ENCODE results near the gene CSTPP1. TPM values are rescaled to one million over a fixed set of nuclear protein-coding genes. Genes with fewer than 3 reads are reported as not detected.

The CSTPP1 gene
- total RNA-seq, 1 donor from 2014 or later, result 29.6 TPM

DNA sequence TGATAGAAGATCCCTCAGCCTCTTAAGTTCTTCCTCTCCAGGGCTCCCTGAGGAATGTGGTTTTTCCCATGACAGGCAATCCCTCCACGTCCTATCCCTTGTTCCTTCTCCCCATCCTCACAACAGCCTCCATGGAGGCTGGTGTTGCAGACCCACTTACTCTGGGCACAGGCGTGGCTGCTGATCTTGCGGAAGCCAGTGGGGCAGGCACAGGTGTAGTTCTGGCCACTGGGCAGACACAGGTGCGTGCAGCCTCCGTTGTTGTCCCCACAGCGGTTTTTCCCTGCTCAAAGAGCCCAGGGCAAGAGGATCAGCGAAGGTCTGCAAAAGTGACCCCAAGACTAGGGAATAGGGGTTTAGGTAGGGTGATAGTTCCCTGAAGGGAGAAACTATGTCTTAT, 47.3 kb upstream of the CSTPP1 start:
- no peak for DNase-seq (ENCODE audit: low read depth)

GRCh38 chr11:46889689-46890475, 46.7 kb upstream of the CSTPP1 start:
- no peaks in the 10 kb centered on the region for H3K4me1 Mint-ChIP-seq (ENCODE audit: low read depth, unreplicated experiment)
- H3K27me3 Mint-ChIP-seq (ENCODE audit: low read depth, unreplicated experiment), result no peaks in the 10 kb centered on the region
- H3K27ac Mint-ChIP-seq (ENCODE audit: unreplicated experiment), result no peak overlapping the region
- TF ChIP-seq CTCF (IDR thresholded peaks at IDR 0.05; ENCODE audit: insufficient read depth, low read depth, low read length), result peak; percentile 97
- TF ChIP-seq EZH2 (IDR thresholded peaks at IDR 0.05; ENCODE audit: insufficient read depth, low read length), result no peak
- no peak overlapping the region for H3K4me3 Mint-ChIP-seq (ENCODE audit: unreplicated experiment)
- H3K4me2 ChIP-seq (ENCODE audit: low read length), result no peak overlapping the region
- H3K36me3 ChIP-seq (ENCODE audit: insufficient read depth, low read length), result peaks cover 6% of the 10 kb centered on the region
- H3K9me3 Mint-ChIP-seq (ENCODE audit: unreplicated experiment), result peaks cover 2% of the 10 kb centered on the region
- H4K20me1 ChIP-seq (ENCODE audit: insufficient read depth, low read length), result no peaks in the 10 kb centered on the region
- no peak overlapping the region for H3K4me3 ChIP-seq (ENCODE audit: insufficient read depth, low read depth, low read length)
- no peak overlapping the region for H3K27ac ChIP-seq (ENCODE audit: low read depth, low read length)
- peaks cover 12% of the 10 kb centered on the region for H3K36me3 Mint-ChIP-seq (ENCODE audit: low read depth, unreplicated experiment)
- no peak overlapping the region for H3K9ac ChIP-seq (ENCODE audit: low read length)
- FAIRE-seq (no peak), DNase-seq (ENCODE audit: low read depth) (peak; percentile 26)
- H3K27me3 ChIP-seq (ENCODE audit: insufficient read depth, low read length), result no peaks in the 10 kb centered on the region
- H2AFZ ChIP-seq (ENCODE audit: low read depth, low read length), result no peak overlapping the region
- no peaks in the 10 kb centered on the region for H3K4me1 ChIP-seq (ENCODE audit: insufficient read depth, low read length)
- H3K9me3 ChIP-seq (ENCODE audit: insufficient read depth, low read depth, low read length), result no peaks in the 10 kb centered on the region
- H3K79me2 ChIP-seq (ENCODE audit: insufficient read depth, low read length), result no peaks in the 10 kb centered on the region

More for the DNA sequence above, 47.3 kb upstream of the CSTPP1 start:
- Histone ChIP-seq H3K4me3 (ENCODE audit: insufficient read depth, low read depth, low read length) (no peak overlapping the region), H3K9me3 (ENCODE audit: insufficient read depth, low read depth, low read length) (no peaks in the 10 kb centered on the region), H3K4me2 (ENCODE audit: low read length) (no peak overlapping the region), H3K27ac (ENCODE audit: low read depth, low read length) (no peak overlapping the region), H3K9ac (ENCODE audit: low read length) (no peak overlapping the region), H3K4me1 (ENCODE audit: insufficient read depth, low read length) (no peaks in the 10 kb centered on the region), H3K79me2 (ENCODE audit: insufficient read depth, low read length) (no peaks in the 10 kb centered on the region), H4K20me1 (ENCODE audit: insufficient read depth, low read length) (no peaks in the 10 kb centered on the region), H3K36me3 (ENCODE audit: insufficient read depth, low read length) (peaks cover 3% of the 10 kb centered on the region), H3K27me3 (ENCODE audit: insufficient read depth, low read length) (no peaks in the 10 kb centered on the region), H2AFZ (ENCODE audit: low read depth, low read length) (no peak overlapping the region)
- H3K27ac Mint-ChIP-seq (ENCODE audit: unreplicated experiment), result no peak overlapping the region
- H3K4me3 Mint-ChIP-seq (ENCODE audit: unreplicated experiment), result no peak overlapping the region
- peaks cover 2% of the 10 kb centered on the region for H3K9me3 Mint-ChIP-seq (ENCODE audit: unreplicated experiment)
- no peaks in the 10 kb centered on the region for H3K4me1 Mint-ChIP-seq (ENCODE audit: low read depth, unreplicated experiment)
- FAIRE-seq, result no peak
- peaks cover 12% of the 10 kb centered on the region for H3K36me3 Mint-ChIP-seq (ENCODE audit: low read depth, unreplicated experiment)
- TF ChIP-seq EZH2 (IDR thresholded peaks at IDR 0.05; ENCODE audit: insufficient read depth, low read length) (no peak), CTCF (IDR thresholded peaks at IDR 0.05; ENCODE audit: insufficient read depth, low read depth, low read length) (no peak)
- no peaks in the 10 kb centered on the region for H3K27me3 Mint-ChIP-seq (ENCODE audit: low read depth, unreplicated experiment)

GRCh38 chr11:46890665-46891064, 45.9 kb upstream of the CSTPP1 start:
- peaks cover 14% of the 10 kb centered on the region for H3K36me3 Mint-ChIP-seq (ENCODE audit: low read depth, unreplicated experiment)
- no peaks in the 10 kb centered on the region for H3K27me3 Mint-ChIP-seq (ENCODE audit: low read depth, unreplicated experiment)
- H3K4me1 Mint-ChIP-seq (ENCODE audit: low read depth, unreplicated experiment), result no peaks in the 10 kb centered on the region
- Histone ChIP-seq H3K9ac (ENCODE audit: low read length) (no peak overlapping the region), H2AFZ (ENCODE audit: low read depth, low read length) (no peak overlapping the region), H3K79me2 (ENCODE audit: insufficient read depth, low read length) (no peaks in the 10 kb centered on the region), H3K4me2 (ENCODE audit: low read length) (no peak overlapping the region), H3K36me3 (ENCODE audit: insufficient read depth, low read length) (peaks cover 6% of the 10 kb centered on the region), H3K9me3 (ENCODE audit: insufficient read depth, low read depth, low read length) (no peaks in the 10 kb centered on the region), H3K27ac (ENCODE audit: low read depth, low read length) (no peak overlapping the region), H4K20me1 (ENCODE audit: insufficient read depth, low read length) (no peaks in the 10 kb centered on the region), H3K4me3 (ENCODE audit: insufficient read depth, low read depth, low read length) (no peak overlapping the region), H3K27me3 (ENCODE audit: insufficient read depth, low read length) (no peaks in the 10 kb centered on the region), H3K4me1 (ENCODE audit: insufficient read depth, low read length) (peaks cover under 1% of the 10 kb centered on the region)
- no peak overlapping the region for H3K27ac Mint-ChIP-seq (ENCODE audit: unreplicated experiment)
- DNase-seq (ENCODE audit: low read depth) (no peak), FAIRE-seq (no peak)
- no peak overlapping the region for H3K4me3 Mint-ChIP-seq (ENCODE audit: unreplicated experiment)
- TF ChIP-seq EZH2 (IDR thresholded peaks at IDR 0.05; ENCODE audit: insufficient read depth, low read length), result no peak
- TF ChIP-seq CTCF (IDR thresholded peaks at IDR 0.05; ENCODE audit: insufficient read depth, low read depth, low read length), result no peak
- H3K9me3 Mint-ChIP-seq (ENCODE audit: unreplicated experiment), result peaks cover 2% of the 10 kb centered on the region
